A673 (cell line): ENCODE data around the gene C10orf62. TPM values are rescaled to one million over a fixed set of nuclear protein-coding genes. Genes with fewer than 3 reads are reported as not detected.

Experiments
- BruUV-seq: library from RNA; stranded (reverse); fragments of 400-500 nt; replicated peaks from 2 replicates; lab custom pipeline; 2021; lab: Mats Ljungman, UMichigan
- CTCF ChIA-PET: fragments of 300-600 bp; sonication (Branson Sonifier 250); formaldehyde crosslinking; loops from one replicate; lab custom pipeline; 2022; ENCODE audit warnings: antibody characterized with exemption; lab: Charles Lee
- POLR2A ChIA-PET: fragments of 300-600 bp; sonication (Branson Sonifier 250); formaldehyde crosslinking; loops from one replicate; lab custom pipeline; 2022; ENCODE audit warnings: antibody characterized with exemption; ENCODE audit not compliant: low non-redundant PET; lab: Charles Lee
- DNase-seq: peaks from one replicate; pipeline ENCODE4 v3.0.0-alpha.2; 2015; ENCODE audit warnings: low spot score
- H3K27ac ChIP-seq: fragments of 200-600 bp; sonication (generic); 2 replicates; pipeline ENCODE4 v1.5.1; 2016; ENCODE audit warnings: mixed run types, low read depth, mild to moderate bottlenecking, mixed read lengths, antibody characterized with exemption, low read length; ENCODE audit not compliant: poor library complexity, severe bottlenecking
- H3K27me3 ChIP-seq: fragments of 200-600 bp; sonication (generic); replicated peaks from 2 replicates; pipeline ENCODE4 v1.6.1; 2017; ENCODE audit warnings: mixed run types, low read depth, mild to moderate bottlenecking, mixed read lengths, antibody characterized with exemption, low read length; ENCODE audit not compliant: insufficient read depth, poor library complexity
- H3K36me3 ChIP-seq: fragments of 200-600 bp; sonication (generic); 2 replicates; pipeline ENCODE4 v1.6.1; 2016; ENCODE audit warnings: mixed run types, mild to moderate bottlenecking, mixed read lengths, antibody characterized with exemption, low read length; ENCODE audit not compliant: insufficient read depth, poor library complexity, severe bottlenecking
- H3K4me1 ChIP-seq: fragments of 200-600 bp; sonication (generic); 2 replicates; pipeline ENCODE4 v1.6.1; 2017; ENCODE audit warnings: mixed run types, mild to moderate bottlenecking, mixed read lengths, antibody characterized with exemption, low read length; ENCODE audit not compliant: insufficient read depth, poor library complexity, severe bottlenecking
- H3K4me3 ChIP-seq: fragments of 200-600 bp; sonication (generic); 2 replicates; pipeline ENCODE4 v1.5.1; 2016; ENCODE audit warnings: low read depth, mixed run types, mild to moderate bottlenecking, mixed read lengths, low read length; ENCODE audit not compliant: poor library complexity, severe bottlenecking
- H3K9me3 ChIP-seq: fragments of 200-600 bp; sonication (generic); 2 replicates; pipeline ENCODE4 v1.6.1; 2016; ENCODE audit warnings: mixed run types, low read depth, mild to moderate bottlenecking, mixed read lengths, antibody characterized with exemption, low read length; ENCODE audit not compliant: poor library complexity, severe bottlenecking
- CTCF ChIP-seq: fragments of 300-800, 200-600 bp; sonication (generic); conservative IDR thresholded peaks from 2 replicates; pipeline ENCODE4 v1.5.1; 2017; ENCODE audit warnings: low read depth, mild to moderate bottlenecking, antibody characterized with exemption, low read length, moderate library complexity, mixed read lengths
- EZH2 ChIP-seq: fragments of 200-600 bp; sonication (generic); IDR thresholded peaks from 2 replicates; pipeline ENCODE4 v1.6.1; 2017; ENCODE audit warnings: borderline replicate concordance, low read depth, mild to moderate bottlenecking, mixed read lengths, antibody characterized with exemption, low read length; ENCODE audit not compliant: poor library complexity, severe bottlenecking
- intact Hi-C: fragments of 100-400 bp; cut with micrococcal nuclease; formaldehyde crosslinking; loops from one replicate; pipeline ENCODE4 v1.10.0; 2022; ENCODE audit not compliant: unreplicated experiment
- total RNA-seq: library from RNA; stranded (reverse); gene quantifications from 2 replicates; pipeline ENCODE4 v1.2.3, GENCODE V29; 2021

C10orf62 gene
- total RNA-seq, 1 experiment from 2014 or later = not detected

- no peak for DNase-seq
- POLR2A ChIA-PET = no interaction called here
- BruUV-seq = no TSS peak
- H3K4me3 ChIP-seq = no peak overlapping the region
- H3K9me3 ChIP-seq = no peaks in the 10 kb centered on the region
- H3K27me3 ChIP-seq = no peaks in the 10 kb centered on the region
- no peaks in the 10 kb centered on the region for H3K36me3 ChIP-seq
- CTCF ChIA-PET = no interaction called here
- peaks cover 14% of the 10 kb centered on the region for H3K4me1 ChIP-seq
- intact Hi-C loops = no loop called here
- TF ChIP-seq CTCF = no peak
- TF ChIP-seq EZH2 = no peak
- no peak overlapping the region for H3K27ac ChIP-seq
These were observed 42.3 kb upstream of the C10orf62 start for GRCh38 chr10:97547271-97547600.

DNA sequence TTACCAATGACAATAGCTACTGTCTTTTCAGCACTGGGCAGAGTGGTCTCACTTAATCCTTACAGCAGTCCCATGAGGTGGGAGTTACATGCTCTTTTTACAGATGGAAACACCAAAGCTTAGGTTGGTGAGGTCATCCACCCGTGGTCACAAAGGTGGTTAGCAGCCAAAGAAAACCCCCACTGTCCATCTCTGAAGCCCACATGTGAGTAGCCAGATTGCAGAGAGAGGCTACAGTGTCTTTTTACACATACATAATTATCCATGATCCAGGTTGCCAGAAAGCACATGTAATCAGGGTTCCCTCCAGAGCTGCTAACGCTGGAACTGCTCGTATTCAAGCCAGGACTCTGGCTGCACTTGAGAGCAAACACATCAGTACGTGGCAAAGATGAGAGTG, 41.6 kb upstream of the C10orf62 start:
- ChIA-PET CTCF (no interaction called here), POLR2A (no interaction called here)
- Histone ChIP-seq H3K4me3 (no peak overlapping the region), H3K9me3 (no peaks in the 10 kb centered on the region), H3K36me3 (no peaks in the 10 kb centered on the region), H3K27ac (no peak overlapping the region), H3K27me3 (no peaks in the 10 kb centered on the region), H3K4me1 (peaks cover 7% of the 10 kb centered on the region)
- no peak for TF ChIP-seq EZH2
- no peak for TF ChIP-seq CTCF
- intact Hi-C loops = no loop called here
- BruUV-seq = no TSS peak
- DNase-seq = no peak

DNA sequence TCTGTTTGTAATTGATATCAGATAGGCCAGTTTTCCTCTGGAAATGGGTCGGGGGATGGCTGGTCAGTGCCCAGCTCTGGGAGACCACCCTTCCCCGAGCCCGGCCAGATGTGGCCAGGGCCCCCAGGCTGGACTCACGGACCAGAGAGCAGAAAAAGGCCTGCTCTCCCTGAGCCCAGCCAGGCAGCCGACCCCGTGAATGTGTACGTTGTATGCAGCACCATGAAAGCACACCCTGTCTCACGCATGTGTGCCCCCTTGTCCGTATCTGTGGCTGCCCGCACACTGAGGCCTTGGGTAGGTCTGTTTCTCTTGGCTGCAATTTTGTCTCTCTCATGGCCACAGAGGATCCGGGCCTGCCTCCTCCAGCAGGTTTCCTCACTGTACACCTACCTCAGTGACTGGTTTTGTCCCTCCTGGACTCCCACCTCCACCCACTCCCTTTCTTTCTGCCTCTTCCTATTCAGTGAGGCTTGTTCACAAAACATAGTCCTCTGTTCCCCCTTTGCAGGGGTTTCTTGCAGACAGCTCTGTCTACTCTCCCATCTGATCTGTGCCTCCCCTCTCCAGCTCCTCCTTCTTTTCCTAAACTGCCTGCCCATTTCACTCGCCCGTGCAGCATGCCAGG, 40.6 kb upstream of the C10orf62 start:
- POLR2A ChIA-PET = no interaction called here
- no peaks in the 10 kb centered on the region for H3K36me3 ChIP-seq
- no peaks in the 10 kb centered on the region for H3K27me3 ChIP-seq
- no peak overlapping the region for H3K27ac ChIP-seq
- CTCF ChIA-PET = no interaction called here
- no peak overlapping the region for H3K4me3 ChIP-seq
- H3K4me1 ChIP-seq = no peaks in the 10 kb centered on the region
- intact Hi-C loops = no loop called here
- TF ChIP-seq CTCF = no peak
- TF ChIP-seq EZH2 = no peak
- BruUV-seq = no TSS peak
- no peaks in the 10 kb centered on the region for H3K9me3 ChIP-seq
- no peak for DNase-seq
